ENCODE results near the gene RRP15. TPM values are rescaled to one million over a fixed set of nuclear protein-coding genes. Genes with fewer than 3 reads are reported as not detected.

Gene RRP15
- total and polyA plus RNA-seq, 9 of the 15 experiments (the other 6 are each of a cell fraction or from before 2014, with no cell fraction given): 9.5 to 58.1 (median 29.3) TPM

GRCh38 chr1:218275823-218276222, 9.3 kb upstream of the RRP15 start:
- Histone ChIP-seq H3K27ac (ENCODE audit: extremely low read depth, low read depth, low read length) (no peak overlapping the region), H3K4me2 (ENCODE audit: insufficient read depth, low read length) (no peak overlapping the region), H3K4me1 (replicated peaks in 1 of 2; ENCODE audit: control insufficient read depth in 2 of 2, insufficient read depth in 2 of 2, low read length in 2 of 2) (no peaks in the 10 kb centered on the region; a peak in 1 of 5 replicates), H3K4me3 (no peak overlapping the region), H2AFZ (ENCODE audit: low read depth, low read length) (no peak overlapping the region), H3K27me3 (ENCODE audit: control insufficient read depth in 2 of 2, insufficient read depth in 2 of 2, low read length in 2 of 2) (0 out of 5 replicates have a peak, but pooled peaks cover 0 to 4% of the 10 kb centered on the region in 2 experiments), H3K79me2 (ENCODE audit: control insufficient read depth, insufficient read depth, low read length) (no peaks in the 10 kb centered on the region), H3K9ac (ENCODE audit: insufficient read depth in 1 of 2, low read depth in 2 of 2, low read length in 2 of 2) (no peak overlapping the region), H3K9me1 (ENCODE audit: control insufficient read depth, insufficient read depth, low read length) (no peaks in the 10 kb centered on the region), H3K9me3 (replicated peaks; ENCODE audit: control insufficient read depth, insufficient read depth, low read depth, low read length) (no peaks in the 10 kb centered on the region), H3K36me3 (ENCODE audit: control insufficient read depth, insufficient read depth, low read length) (no peaks in the 10 kb centered on the region), H4K20me1 (replicated peaks; ENCODE audit: control insufficient read depth, insufficient read depth, low read length) (no peaks in the 10 kb centered on the region)
- ATAC-seq (peak; percentile 39; the same call in 2 of the 3 replicates), DNase-seq (ENCODE audit: extremely low read depth in 1 of 4, low spot score in 3 of 4) (no peak), FAIRE-seq (no peak)
- BruUV-seq (replicated peaks): no TSS peak
- in situ Hi-C loops (cut with MboI): no loop called here
- intact Hi-C loops (cut with micrococcal nuclease): no loop called here
- WGBS (ENCODE audit: insufficient coverage, low coverage, missing lambda C conversion rate): 0% methylated on average over 2 of the region's 2 CpGs
- CTCF ChIA-PET (ENCODE audit: low intra/inter-chr PET ratio): no interaction called here
- POLR2A ChIA-PET: interaction anchor here (0.8 to 2.0 kb wide), 2 partner anchors 9 to 28 kb away, joined by 3 to 6 read pairs; partner anchors contain the start of gene RRP15
- TF ChIP-seq PKNOX1 (IDR thresholded peaks at IDR 0.05) (peak; percentile 33; the same call in 1 of the 2 replicates), AFF1 (IDR thresholded peaks at IDR 0.05; ENCODE audit: low read depth in 1 of 2, partially characterized antibody in 2 of 2) (no peak), ZBTB26 (CRISPR knock-in tag; IDR thresholded peaks at IDR 0.05) (no peak), ARID1B (IDR thresholded peaks at IDR 0.05) (peak; percentile 68), ZNF655 (CRISPR knock-in tag; IDR thresholded peaks at IDR 0.05) (no peak), HLTF (IDR thresholded peaks at IDR 0.05) (no peak), THRAP3 (IDR thresholded peaks at IDR 0.05; ENCODE audit: borderline replicate concordance) (no peak), ZBTB7A (IDR thresholded peaks at IDR 0.05; ENCODE audit: borderline replicate concordance, control insufficient read depth, low read depth, low read length) (no peak), ZNF395 (CRISPR knock-in tag; IDR thresholded peaks at IDR 0.05) (no peak), ZNF398 (CRISPR knock-in tag; IDR thresholded peaks at IDR 0.05) (no peak), EHMT2 (IDR thresholded peaks at IDR 0.05) (no peak)

All from K562 (cell line).